ENCODE measurements around the gene RTCB. TPM values are rescaled to one million over a fixed set of nuclear protein-coding genes. Genes with fewer than 3 reads are reported as not detected.

RTCB gene
- total RNA-seq, 1 donor from 2014 or later = 95.7 TPM

DNA sequence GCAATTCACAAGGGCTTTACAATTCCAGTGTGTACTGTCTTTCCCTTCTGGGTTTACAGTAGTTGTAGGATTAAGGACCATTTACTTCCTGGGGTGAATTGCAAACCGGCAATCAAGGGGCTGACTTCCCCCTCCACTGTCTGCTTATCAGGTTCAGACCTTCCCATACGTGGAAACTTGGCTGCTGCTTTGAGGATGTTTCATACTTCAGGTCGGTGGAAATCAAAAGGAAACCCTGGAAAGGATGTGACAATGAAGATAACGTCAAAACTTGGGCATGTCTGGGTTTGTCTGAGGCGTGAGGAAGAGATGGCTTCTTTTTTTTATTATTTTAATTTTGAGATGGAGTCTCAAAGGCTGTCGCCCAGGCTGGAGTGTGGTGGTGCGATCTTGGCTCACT, 2.1 kb upstream of the RTCB start:
- Histone ChIP-seq H3K27me3 (ENCODE audit: control insufficient read depth, insufficient read depth, low read length) (no peaks in the 10 kb centered on the region), H3K4me3 (ENCODE audit: low read depth, low read length) (no peak overlapping the region), H3K36me3 (ENCODE audit: control insufficient read depth, insufficient read depth, low read length) (no peaks in the 10 kb centered on the region)
- DNase-seq (ENCODE audit: low read depth) = no peak
- TF ChIP-seq, protein P1, sequence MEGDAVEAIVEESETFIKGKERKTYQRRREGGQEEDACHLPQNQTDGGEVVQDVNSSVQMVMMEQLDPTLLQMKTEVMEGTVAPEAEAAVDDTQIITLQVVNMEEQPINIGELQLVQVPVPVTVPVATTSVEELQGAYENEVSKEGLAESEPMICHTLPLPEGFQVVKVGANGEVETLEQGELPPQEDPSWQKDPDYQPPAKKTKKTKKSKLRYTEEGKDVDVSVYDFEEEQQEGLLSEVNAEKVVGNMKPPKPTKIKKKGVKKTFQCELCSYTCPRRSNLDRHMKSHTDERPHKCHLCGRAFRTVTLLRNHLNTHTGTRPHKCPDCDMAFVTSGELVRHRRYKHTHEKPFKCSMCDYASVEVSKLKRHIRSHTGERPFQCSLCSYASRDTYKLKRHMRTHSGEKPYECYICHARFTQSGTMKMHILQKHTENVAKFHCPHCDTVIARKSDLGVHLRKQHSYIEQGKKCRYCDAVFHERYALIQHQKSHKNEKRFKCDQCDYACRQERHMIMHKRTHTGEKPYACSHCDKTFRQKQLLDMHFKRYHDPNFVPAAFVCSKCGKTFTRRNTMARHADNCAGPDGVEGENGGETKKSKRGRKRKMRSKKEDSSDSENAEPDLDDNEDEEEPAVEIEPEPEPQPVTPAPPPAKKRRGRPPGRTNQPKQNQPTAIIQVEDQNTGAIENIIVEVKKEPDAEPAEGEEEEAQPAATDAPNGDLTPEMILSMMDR (IDR thresholded peaks at IDR 0.05; ENCODE audit: insufficient read depth, low read length, poor library complexity, severe bottlenecking) = no peak

- H3K27me3 ChIP-seq (ENCODE audit: control insufficient read depth, insufficient read depth, low read length) = no peaks in the 10 kb centered on the region
- DNase-seq (ENCODE audit: low read depth) = no peak
- H3K4me3 ChIP-seq (ENCODE audit: low read depth, low read length) = no peak overlapping the region
- H3K36me3 ChIP-seq (ENCODE audit: control insufficient read depth, insufficient read depth, low read length) = no peaks in the 10 kb centered on the region
- TF ChIP-seq, protein P1 (IDR thresholded peaks at IDR 0.05; ENCODE audit: insufficient read depth, low read length, poor library complexity, severe bottlenecking) = peak; percentile 60
Observed at GRCh38 chr22:32413719-32414118, 1.7 kb upstream of the RTCB start.

DNA sequence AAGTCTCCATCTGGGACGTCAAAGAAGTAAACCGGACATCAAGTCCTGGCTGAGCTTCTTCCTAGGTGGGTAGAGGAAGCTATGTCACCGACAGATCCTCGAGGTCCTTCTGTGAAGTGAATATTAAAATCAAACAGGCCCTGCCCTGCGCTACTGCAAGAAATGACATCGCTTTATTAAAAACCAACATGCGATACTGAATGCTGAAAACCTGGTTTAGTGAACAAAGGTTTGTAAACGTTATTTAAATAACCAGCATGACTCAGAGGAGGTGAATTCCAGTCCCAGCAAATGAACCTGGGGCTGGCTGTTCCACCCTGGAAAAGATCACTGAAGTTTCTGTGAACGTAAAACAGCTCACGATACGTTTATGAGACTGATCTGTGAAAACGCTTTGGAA, 645 bp downstream of the RTCB start:
- peaks cover 3% of the 10 kb centered on the region for H3K36me3 ChIP-seq (ENCODE audit: control insufficient read depth, insufficient read depth, low read length)
- peak overlapping the region; percentile 73 for H3K4me3 ChIP-seq (ENCODE audit: low read depth, low read length)
- no peak for DNase-seq (ENCODE audit: low read depth)
- TF ChIP-seq, protein P1 (IDR thresholded peaks at IDR 0.05; ENCODE audit: insufficient read depth, low read length, poor library complexity, severe bottlenecking) = no peak
- H3K27me3 ChIP-seq (ENCODE audit: control insufficient read depth, insufficient read depth, low read length) = no peaks in the 10 kb centered on the region

DNA sequence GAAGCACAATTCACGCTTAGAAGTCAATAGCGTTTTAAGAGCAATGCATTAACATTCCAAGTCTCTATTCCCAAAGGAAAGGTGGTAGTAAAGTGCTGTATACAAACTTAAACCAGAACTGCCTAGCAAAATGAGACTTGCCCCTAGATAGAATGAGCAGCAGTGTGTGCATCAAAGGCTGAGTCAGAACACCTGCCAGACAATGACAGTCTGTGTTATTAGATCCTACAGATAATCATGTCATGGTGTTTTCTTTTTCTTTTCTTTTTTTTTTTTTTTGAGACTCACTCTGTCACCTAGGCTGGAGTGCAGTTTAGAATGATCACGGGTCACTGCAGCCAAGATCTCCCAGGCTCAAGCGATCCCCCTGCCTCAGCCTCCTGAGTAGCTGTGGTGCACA, 1.6 kb downstream of the RTCB start:
- no peak for DNase-seq (ENCODE audit: low read depth)
- Histone ChIP-seq H3K36me3 (ENCODE audit: control insufficient read depth, insufficient read depth, low read length) (peaks cover 4% of the 10 kb centered on the region), H3K27me3 (ENCODE audit: control insufficient read depth, insufficient read depth, low read length) (no peaks in the 10 kb centered on the region), H3K4me3 (ENCODE audit: low read depth, low read length) (no peak overlapping the region)
- TF ChIP-seq, protein P1 (IDR thresholded peaks at IDR 0.05; ENCODE audit: insufficient read depth, low read length, poor library complexity, severe bottlenecking) = no peak

DNA sequence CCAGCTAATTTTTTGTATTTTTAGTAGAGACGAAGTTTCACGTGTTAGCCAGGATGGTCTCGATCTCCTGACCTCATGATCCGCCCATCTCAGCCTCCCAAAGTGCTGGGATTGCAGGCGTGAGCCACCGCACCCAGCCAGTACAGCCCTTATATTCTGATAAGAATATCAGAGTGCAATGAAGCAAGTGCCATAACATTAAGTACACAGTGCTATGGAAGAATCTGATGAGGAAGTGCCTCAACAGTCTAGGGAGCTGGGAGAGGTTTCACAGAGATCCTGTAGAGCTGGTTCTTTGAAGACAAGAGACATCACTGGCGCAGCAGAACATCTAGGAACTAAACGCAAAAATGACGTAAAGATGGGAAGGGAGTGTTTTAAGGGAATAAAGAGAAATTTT, 2.1 kb downstream of the RTCB start:
- peaks cover 4% of the 10 kb centered on the region for H3K36me3 ChIP-seq (ENCODE audit: control insufficient read depth, insufficient read depth, low read length)
- no peaks in the 10 kb centered on the region for H3K27me3 ChIP-seq (ENCODE audit: control insufficient read depth, insufficient read depth, low read length)
- no peak for DNase-seq (ENCODE audit: low read depth)
- TF ChIP-seq, protein P1 (IDR thresholded peaks at IDR 0.05; ENCODE audit: insufficient read depth, low read length, poor library complexity, severe bottlenecking) = no peak
- H3K4me3 ChIP-seq (ENCODE audit: low read depth, low read length) = no peak overlapping the region

GRCh38 chr22:32407936-32408335, 4.1 kb downstream of the RTCB start:
- TF ChIP-seq, protein P1 (IDR thresholded peaks at IDR 0.05; ENCODE audit: insufficient read depth, low read length, poor library complexity, severe bottlenecking) = no peak
- no peaks in the 10 kb centered on the region for H3K27me3 ChIP-seq (ENCODE audit: control insufficient read depth, insufficient read depth, low read length)
- no peak for DNase-seq (ENCODE audit: low read depth)
- H3K36me3 ChIP-seq (ENCODE audit: control insufficient read depth, insufficient read depth, low read length) = peaks cover 4% of the 10 kb centered on the region
- H3K4me3 ChIP-seq (ENCODE audit: low read depth, low read length) = no peak overlapping the region
